GM12874 (cell line): ENCODE data around the gene HBS1L.

ENCODE experiments used
- CTCF ChIP-seq: IDR thresholded peaks from 2 replicates; pipeline ENCODE4 v1.5.1; 2011; ENCODE audit warnings: low read depth, mild to moderate bottlenecking, control low read depth, low read length, moderate library complexity; ENCODE audit not compliant: insufficient read depth

The HBS1L gene

DNA sequence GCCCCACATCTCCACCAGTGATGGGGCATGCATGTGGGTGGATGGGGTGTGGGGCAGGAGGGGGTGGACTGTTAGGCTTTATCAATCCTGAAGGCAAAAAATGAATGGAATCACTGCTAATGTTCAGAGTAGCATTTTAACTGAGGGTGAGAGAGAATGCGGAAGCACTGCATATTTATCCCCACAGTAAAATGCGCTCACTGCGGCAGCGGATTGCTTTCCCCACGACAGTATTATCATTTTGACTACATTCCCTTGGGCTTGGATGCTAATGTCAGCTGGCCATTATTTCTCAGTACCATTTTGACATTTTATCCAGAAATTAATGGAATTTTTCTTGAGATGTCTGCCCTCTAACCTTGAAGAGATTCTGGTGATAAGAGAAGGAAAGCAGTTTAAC, 118.1 kb downstream of the HBS1L start:
- no peak for TF ChIP-seq CTCF

- TF ChIP-seq CTCF: no peak
Observed at GRCh38 chr6:134934793-134935485, 119.7 kb downstream of the HBS1L start.

DNA sequence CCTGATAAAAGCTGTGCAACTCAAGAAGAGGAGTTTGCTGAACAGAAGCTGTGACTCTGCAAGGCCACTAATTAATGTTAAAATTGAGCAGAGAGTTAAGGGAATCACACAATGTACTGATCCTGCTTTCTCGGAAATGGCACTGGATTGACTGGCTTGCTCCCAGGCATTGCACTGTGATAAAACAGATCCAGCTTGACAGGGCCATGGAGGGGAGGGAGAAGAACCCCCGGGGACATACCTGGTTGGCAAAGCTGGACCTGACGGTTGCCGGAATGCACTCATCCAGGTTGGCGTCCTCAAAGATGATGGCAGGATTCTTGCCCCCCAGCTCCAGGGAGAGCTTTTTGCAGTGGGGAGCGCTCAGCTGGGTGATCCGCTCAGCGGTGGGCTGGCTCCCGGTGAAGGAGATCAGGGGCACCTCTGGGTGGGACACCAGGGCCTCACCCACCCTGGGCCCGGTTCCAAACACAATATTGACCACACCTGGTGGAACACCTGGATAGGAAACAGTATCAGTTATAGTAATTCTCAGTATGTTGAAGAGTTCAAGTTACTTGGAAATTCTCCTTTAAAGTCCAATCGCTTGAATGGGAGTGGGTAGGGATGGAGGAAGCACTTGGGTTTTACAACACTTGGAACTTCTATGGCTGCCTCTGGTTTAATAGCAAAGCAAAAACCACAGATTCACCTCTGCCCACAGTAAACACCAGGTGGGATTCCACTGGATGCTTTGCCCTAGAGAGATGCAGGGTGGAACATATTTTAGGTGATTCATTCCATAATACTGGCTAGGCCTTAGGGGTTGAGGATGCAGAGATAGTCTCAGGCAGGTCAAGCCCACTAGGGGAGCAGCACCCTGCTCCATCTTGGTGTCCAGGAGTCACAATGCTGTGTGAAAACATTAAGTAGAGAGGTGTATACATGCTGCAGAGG, 121.8 kb downstream of the HBS1L start:
- TF ChIP-seq CTCF: no peak

DNA sequence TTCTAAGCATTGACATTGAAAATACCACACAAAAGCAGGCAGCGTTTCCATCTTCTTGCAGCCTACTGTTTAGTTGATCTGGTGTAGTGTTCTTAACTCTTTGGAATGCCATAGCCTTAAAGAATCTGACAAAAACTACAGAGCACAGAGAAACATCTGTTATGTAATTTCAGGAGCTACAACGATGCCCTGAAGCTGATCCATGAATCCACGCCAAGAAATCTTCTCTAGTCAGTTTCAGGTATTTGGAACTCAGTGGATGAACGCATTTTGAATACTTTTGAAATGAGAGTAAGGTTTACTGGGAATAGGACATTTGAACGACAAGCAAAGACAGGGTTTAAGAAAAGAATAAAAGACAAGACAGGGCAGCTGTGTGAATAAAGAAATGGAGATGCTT, 122.5 kb downstream of the HBS1L start:
- TF ChIP-seq CTCF: no peak

GRCh38 chr6:134930463-134930862, 124.2 kb downstream of the HBS1L start:
- TF ChIP-seq CTCF: no peak

GRCh38 chr6:134928151-134928900, 126.3 kb downstream of the HBS1L start:
- no peak for TF ChIP-seq CTCF

- no peak for TF ChIP-seq CTCF
Observed at GRCh38 chr6:134925800-134926199, 128.8 kb downstream of the HBS1L start.
